ENCODE data around the gene DUSP16.
"Not testable (repeated sequence)": the region's sequence is repeated elsewhere in the genome, so short reads cannot be mapped to it uniquely, and the experiment has no call there.

The DUSP16 gene

GRCh38 chr12:12488823-12489550 is 73.7 kb downstream of the DUSP16 start:
- no peak for DNase-seq

- DNase-seq: no peak
Observed at GRCh38 chr12:12488296-12488695, 74.4 kb downstream of the DUSP16 start.

GRCh38 chr12:12487490-12487889 is 75.2 kb downstream of the DUSP16 start:
- no peak for DNase-seq

- no peak for DNase-seq
Observed at GRCh38 chr12:12486661-12487240, 75.9 kb downstream of the DUSP16 start.

- no peak for DNase-seq
Observed at GRCh38 chr12:12483438-12483837, 79.2 kb downstream of the DUSP16 start.

GRCh38 chr12:12482959-12483358 is 79.7 kb downstream of the DUSP16 start:
- DNase-seq: no peak

GRCh38 chr12:12482150-12482761 is 80.4 kb downstream of the DUSP16 start:
- no peak for DNase-seq

- DNase-seq: no peak
Observed at GRCh38 chr12:12481631-12482030, 81.0 kb downstream of the DUSP16 start.

GRCh38 chr12:12480074-12480473 is 82.6 kb downstream of the DUSP16 start:
- no peak for DNase-seq

- no peak for DNase-seq
Observed at GRCh38 chr12:12477532-12477890, 85.2 kb downstream of the DUSP16 start.

- DNase-seq: no peak
Observed at GRCh38 chr12:12476857-12477531, 85.7 kb downstream of the DUSP16 start.

- peak; percentile 13 for DNase-seq
Observed at GRCh38 chr12:12474931-12475795, 87.5 kb downstream of the DUSP16 start.

- no peak for DNase-seq
Observed at GRCh38 chr12:12474471-12474928, 88.2 kb downstream of the DUSP16 start.

GRCh38 chr12:12473223-12473622 is 89.4 kb downstream of the DUSP16 start:
- DNase-seq: no peak

GRCh38 chr12:12471982-12472961 is 90.4 kb downstream of the DUSP16 start:
- DNase-seq: not testable (repeated sequence)

- DNase-seq: no peak
Observed at GRCh38 chr12:12470751-12471306, 91.8 kb downstream of the DUSP16 start.

GRCh38 chr12:12469386-12469785 is 93.3 kb downstream of the DUSP16 start:
- no peak for DNase-seq

- DNase-seq: no peak
Observed at GRCh38 chr12:12468575-12468974, 94.1 kb downstream of the DUSP16 start.

GRCh38 chr12:12467688-12468261 is 94.9 kb downstream of the DUSP16 start:
- no peak for DNase-seq

GRCh38 chr12:12467264-12467663 is 95.4 kb downstream of the DUSP16 start:
- DNase-seq: no peak

- no peak for DNase-seq
Observed at GRCh38 chr12:12466157-12466556, 96.5 kb downstream of the DUSP16 start.

All from fibroblast of skin of right quadriceps (primary cell).